NCI-H1417 (cell line): ENCODE data around the gene SMYD5.
A peak's percentile ranks its signal among the peaks of the same experiment; 100 is the strongest.

Experiments
- DNase-seq, 3 experiments: peaks; one replicate each; lab custom pipeline; 2025; lab: John Stamatoyannopoulos, UW

Gene SMYD5

GRCh38 chr2:73238976-73239375 is 24.9 kb downstream of the SMYD5 start:
- DNase-seq = no peak

- DNase-seq = no peak
These were observed 25.7 kb downstream of the SMYD5 start for GRCh38 chr2:73239776-73240175.

GRCh38 chr2:73243884-73244570 is 30.0 kb downstream of the SMYD5 start:
- DNase-seq = peak in 1 of 3 experiments; percentile 14

GRCh38 chr2:73244580-73244979 is 30.5 kb downstream of the SMYD5 start:
- DNase-seq = no peak

GRCh38 chr2:73246850-73247249 is 32.8 kb downstream of the SMYD5 start:
- DNase-seq = no peak

- DNase-seq = no peak
These were observed 35.6 kb downstream of the SMYD5 start for GRCh38 chr2:73249636-73250035.

GRCh38 chr2:73250872-73251846 is 37.1 kb downstream of the SMYD5 start:
- no peak for DNase-seq

GRCh38 chr2:73252238-73253027 is 38.4 kb downstream of the SMYD5 start:
- DNase-seq = peak in 1 of 3 experiments; percentile 12

GRCh38 chr2:73253400-73253799 is 39.4 kb downstream of the SMYD5 start:
- no peak for DNase-seq

GRCh38 chr2:73253901-73254300 is 39.9 kb downstream of the SMYD5 start:
- no peak for DNase-seq

- DNase-seq = peak in 1 of 3 experiments; percentile 36
These were observed 40.4 kb downstream of the SMYD5 start for GRCh38 chr2:73254343-73255006.

GRCh38 chr2:73255007-73255644 is 41.1 kb downstream of the SMYD5 start:
- no peak for DNase-seq

GRCh38 chr2:73255907-73256617 is 42.0 kb downstream of the SMYD5 start:
- DNase-seq = no peak

- no peak for DNase-seq
These were observed 42.5 kb downstream of the SMYD5 start for GRCh38 chr2:73256618-73256922.

- no peak for DNase-seq
These were observed 43.0 kb downstream of the SMYD5 start for GRCh38 chr2:73257021-73257420.

GRCh38 chr2:73257425-73258125 is 43.5 kb downstream of the SMYD5 start:
- DNase-seq = no peak

- DNase-seq = no peak
These were observed 44.3 kb downstream of the SMYD5 start for GRCh38 chr2:73258186-73258912.

- no peak for DNase-seq
These were observed 44.8 kb downstream of the SMYD5 start for GRCh38 chr2:73258913-73259215.

- no peak for DNase-seq
These were observed 45.2 kb downstream of the SMYD5 start for GRCh38 chr2:73259276-73259675.
